HG02678 (cell line): ENCODE data around the gene TOM1.

Experiments used
- ATAC-seq: cut with Tn5 transposase; IDR thresholded peaks from one replicate; pipeline ENCODE4 v1.9.1; 2021; ENCODE audit warnings: mild to moderate bottlenecking, moderate library complexity; ENCODE audit not compliant: unreplicated experiment

The TOM1 gene

DNA sequence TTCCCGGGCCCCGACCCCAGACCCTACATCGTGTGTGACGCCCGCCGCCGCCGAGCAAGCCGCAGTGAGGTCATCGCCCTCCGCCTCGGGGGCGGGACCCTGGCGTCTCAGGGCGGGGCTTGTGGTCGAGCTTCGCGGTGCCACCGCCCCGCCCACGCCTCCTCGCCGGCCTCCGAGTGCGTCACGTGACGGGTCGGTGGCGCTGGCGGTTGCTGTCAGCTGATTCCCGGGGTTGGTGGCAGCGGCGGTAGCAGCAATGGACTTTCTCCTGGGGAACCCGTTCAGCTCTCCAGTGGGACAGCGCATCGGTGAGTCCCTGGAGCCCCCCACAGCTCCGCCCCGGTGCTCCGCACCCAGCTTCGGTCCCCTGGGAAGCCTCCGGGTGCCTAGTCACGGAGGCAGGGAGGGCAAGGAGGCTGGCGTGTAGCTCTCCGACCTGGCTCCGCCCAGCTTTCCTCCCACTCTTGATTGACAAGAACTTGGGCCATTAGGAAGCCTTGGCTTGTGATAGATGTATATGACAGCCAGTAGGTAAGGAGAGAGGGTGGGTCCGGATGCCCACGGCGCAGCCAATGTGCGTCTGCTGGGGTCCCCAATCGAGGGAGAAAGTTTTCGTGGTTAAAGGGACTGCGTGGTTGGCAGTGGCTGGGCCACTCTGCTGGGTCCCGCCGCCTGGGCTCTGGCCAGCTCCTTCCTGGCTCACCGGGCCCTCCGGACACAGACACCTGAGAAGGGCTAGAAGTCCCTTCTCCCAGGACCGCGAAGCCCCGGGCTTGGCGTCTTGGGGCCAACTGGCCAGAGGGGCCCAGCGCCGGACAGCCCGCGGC, at the start of gene TOM1:
TOM1 (plus strand) TSS at position 222 of the 827 bp plus-strand sequence; CDS start at position 257, 35 bp downstream.
- ATAC-seq = peak; percentile 96

DNA sequence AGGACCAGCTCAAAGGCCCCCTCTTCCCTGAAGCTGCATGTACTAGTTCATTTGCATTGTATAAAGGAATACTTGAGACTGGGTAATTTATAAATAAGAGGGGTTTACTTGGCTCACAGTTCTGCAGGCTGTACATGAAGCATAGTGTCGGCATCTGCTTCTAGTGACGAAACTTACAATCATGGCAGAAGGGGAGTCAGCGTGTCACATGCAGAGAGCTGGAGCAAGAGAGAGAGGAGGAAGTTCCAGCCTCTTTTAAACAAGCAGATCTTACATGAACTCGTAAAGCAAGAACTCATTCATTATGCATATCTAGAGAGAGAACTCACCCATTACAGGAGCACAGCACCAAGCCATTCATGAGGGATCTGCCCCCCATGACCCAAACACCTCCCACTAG, 49.5 kb upstream of the TOM1 start:
- no peak for ATAC-seq

DNA sequence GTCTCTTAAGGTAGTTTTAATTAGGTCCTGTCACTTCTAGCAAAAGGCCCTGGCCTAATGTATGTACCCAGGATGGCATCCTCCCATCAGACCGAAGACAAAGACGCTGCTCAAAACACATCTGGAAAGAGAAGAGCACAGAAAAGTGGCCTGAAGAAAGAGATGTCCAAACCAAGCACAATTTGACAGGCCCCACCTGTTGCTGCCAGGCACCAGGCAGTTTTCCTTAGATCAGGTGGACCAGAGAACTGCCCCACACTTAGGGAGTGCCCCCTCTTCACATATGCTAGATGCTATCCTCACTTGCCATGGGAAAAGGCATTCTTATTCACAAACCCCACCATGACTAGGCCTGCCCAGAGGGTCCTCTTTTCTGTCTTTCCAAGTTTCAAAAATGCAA, 45.7 kb upstream of the TOM1 start:
- no peak for ATAC-seq

DNA sequence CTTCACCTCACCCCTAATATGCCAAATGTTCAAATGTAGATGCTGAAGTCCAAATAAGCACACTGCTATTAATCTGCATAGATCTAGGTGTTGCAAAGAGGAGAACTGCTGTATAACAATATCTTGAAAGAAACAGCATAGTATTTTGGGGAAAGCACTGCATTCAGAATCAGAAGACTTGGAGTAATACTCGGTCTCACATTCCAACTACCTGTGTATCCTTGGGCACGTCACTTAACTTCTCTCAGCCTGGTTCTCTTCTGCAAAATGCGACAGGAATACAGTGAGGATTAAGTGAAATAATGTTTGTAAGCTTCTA, 42.7 kb upstream of the TOM1 start:
- ATAC-seq = peak; percentile 19

DNA sequence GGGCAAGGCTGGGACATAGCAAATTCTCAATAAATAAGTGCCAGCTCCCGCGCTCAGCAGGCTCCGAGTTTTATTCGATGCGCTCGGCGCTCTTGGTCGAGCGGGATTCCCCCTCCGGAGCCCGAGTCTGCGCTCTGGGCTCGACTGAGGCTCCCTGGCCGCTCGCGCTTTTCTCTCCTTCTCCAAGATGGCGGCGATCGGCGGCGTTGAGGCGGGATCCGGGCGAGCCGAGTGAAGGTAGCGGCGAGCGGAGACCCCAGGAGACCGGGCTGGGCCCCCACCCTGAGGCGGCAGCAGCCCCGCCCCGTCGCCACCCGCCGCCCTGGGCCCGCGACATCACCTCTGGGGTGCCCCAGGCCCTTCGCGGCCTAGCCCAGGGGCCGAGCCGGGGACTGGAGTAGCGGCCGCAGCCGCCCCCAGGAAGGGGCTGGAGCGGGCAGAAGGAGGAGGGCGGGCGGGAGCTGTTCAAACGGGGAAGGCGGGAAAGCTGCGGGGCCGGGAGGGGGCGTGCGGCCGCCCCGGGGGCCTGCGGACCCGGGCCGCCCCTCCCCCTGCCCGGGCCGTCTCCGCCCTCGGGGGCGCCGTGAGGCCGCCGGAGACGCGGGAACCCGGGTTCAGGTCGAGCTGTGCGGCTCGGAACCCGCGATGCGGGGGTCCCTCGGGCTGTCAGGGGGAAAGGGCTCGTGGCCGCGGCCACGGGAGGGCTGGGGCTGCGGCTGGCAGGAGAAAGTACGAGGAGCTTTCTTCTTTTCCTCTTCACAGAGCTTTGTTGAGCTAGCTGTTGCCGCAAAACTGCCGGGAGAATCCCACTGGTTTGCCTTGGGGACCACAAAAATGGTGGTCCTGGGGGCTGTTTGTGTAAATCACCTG, 42.1 kb upstream of the TOM1 start, which contains the start of gene HMGXB4:
HMGXB4 (plus strand) TSS at position 173 of the 870 bp plus-strand sequence. CDS start 4,898 bp downstream, outside the sequence.
- peak; percentile 88 for ATAC-seq

DNA sequence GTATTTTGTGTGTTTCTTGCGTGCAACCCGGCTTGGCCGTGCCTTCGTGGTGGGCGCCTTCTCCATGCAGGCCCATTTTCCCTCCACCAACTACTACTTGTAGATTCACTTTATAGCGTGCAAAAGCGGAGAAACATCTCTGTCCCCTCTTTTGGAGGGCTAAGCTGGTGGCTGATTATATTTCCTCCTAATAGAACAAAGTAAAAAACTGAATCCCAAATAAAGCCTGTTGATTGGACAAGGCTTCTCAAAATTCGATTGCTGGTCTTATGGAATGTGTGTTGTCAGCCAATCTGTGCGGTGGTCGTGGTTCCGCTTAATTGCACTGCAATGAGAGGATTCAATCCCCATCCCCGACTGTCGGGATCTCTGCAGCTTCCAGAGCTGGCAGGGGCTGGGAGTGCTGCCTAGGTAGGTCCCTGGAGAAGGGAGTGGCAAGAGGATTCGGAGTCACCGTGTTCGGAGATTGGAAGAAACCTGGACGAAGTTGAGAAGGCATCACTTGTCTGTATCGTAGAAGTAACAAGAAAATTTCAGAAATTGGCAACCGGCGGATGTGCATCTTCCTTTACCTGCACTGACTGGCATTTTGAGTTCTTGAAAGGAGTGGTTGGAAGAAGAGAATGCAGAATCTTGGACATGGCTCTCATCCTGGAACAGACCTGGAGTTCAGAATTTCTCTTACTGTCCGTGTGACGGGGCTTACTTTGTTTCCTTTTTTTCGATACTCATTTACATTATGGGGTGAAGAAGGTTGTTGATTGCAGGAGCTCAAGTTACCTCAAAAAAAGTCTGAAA, 41.3 kb upstream of the TOM1 start:
- ATAC-seq = no peak

DNA sequence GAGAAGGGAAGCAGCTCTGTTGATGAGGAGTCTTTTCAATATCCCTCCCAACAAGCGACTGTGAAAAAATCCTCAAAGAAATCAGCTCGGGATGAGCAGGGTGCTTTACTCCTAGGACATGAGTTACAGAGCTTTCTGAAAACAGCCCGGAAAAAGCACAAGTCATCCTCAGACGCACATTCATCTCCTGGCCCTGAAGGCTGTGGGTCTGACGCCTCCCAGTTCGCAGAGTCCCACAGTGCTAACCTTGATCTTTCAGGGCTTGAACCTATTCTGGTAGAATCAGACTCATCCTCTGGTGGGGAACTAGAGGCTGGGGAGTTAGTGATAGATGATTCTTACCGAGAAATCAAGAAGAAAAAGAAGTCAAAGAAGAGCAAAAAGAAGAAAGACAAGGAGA, 34.7 kb upstream of the TOM1 start:
- ATAC-seq = no peak

DNA sequence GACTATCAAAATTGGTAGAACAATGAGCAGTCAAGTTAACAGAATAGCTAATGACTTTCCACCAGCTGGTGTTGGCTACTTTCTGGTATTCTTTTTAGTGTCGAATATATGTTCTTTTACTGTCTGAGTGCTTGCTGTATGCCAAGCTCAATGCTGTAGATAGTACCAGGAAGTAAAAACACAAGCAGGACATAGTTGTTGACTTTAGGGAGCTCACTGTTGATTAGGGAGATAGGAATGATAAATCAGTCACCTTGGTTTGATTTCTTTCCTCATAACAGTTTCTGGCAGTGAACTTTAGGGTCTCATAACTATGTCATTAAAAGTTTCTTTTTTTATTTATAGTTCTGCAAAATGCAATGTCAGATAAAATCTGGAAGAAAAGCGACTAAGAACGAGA, 33.4 kb upstream of the TOM1 start:
- no peak for ATAC-seq

DNA sequence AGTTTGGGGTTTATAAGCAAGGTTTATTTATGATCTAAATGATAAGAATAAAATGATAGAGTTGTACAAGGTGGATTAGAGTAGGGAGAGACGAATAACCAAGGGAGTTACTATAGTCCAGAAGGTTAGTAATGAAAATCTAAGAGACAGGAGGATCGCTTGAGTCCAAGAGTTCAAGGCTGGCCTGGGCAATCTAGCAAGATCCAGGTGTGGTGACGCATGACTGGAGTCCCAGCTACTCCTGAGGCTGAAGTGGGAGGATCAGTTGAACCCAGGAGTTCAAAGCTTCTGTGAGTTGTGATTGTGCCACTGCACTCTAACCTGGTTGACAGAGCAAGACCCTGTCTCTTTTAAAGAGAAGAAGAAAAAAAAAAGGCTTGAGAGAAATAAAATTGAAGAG, 30.1 kb upstream of the TOM1 start:
- no peak for ATAC-seq

DNA sequence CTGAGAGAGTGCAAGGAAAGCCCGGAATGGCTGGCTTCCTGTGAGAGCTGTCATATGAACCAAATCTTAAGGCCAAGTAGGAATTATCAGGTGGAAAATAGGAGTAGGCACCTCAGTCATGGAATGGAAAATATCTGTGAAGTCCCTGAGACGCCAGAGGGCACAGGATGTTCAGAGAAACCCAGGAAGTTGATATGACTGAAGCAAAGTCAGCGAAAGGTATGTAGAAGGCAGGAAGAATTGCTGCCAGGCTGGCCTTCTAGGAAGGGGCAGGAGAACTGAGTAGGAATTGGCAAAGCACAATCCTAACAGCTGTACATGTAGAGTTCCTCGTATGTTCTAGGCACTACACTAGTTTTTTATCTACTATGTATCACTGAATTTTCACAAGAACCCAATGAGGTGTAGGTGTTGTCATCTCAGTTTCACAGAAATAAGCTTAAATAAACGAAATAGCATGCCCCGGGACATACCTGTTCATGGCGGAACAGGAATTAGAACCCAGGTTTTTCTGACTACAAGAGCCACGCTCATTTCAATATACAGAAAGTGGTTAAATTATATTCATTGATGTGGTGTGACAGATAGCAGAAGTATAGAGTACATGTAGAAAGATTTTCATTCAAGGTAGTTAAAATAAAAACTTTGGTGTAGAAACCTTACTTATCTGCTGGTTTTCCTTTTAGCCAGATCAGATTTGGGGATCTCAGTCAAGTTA, 25.4 kb upstream of the TOM1 start:
- no peak for ATAC-seq

DNA sequence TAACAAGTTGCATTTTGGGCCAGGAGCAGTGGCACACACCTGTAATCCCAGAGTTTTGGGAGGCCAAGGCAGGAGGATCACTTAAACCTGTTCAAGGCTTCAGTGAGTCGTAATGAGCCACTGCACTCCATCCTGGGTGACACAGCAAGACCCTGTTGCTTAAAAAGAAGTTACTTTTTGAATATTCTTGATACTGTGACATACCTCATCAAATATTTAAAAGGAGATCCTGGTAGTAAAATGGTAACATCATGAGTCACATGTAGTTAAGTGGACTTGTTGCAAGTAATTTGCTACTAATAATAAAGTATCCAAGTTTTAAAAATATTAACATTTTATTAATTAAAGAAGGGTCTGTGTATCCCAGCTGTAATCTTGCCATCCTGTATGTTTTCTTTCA, 24.1 kb upstream of the TOM1 start:
- no peak for ATAC-seq

DNA sequence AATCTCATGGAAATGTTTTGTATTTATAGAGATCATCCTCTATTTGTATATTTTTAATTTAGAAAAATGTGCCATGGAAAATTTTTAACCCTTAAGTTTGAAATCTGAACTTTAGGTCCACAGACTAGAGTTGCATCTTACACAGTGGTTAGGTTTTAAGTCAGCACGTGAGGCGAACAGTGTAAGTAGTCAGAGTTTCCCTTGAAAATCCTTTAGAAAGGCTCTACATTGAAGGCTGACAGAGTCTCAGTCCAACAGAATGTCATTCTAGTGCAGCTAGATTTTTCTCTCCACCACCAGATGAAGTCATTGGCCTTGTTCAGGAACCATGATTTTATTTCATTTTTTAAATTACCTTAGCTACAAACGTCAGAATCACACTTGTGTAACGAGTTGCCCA, 23.7 kb upstream of the TOM1 start:
- no peak for ATAC-seq

DNA sequence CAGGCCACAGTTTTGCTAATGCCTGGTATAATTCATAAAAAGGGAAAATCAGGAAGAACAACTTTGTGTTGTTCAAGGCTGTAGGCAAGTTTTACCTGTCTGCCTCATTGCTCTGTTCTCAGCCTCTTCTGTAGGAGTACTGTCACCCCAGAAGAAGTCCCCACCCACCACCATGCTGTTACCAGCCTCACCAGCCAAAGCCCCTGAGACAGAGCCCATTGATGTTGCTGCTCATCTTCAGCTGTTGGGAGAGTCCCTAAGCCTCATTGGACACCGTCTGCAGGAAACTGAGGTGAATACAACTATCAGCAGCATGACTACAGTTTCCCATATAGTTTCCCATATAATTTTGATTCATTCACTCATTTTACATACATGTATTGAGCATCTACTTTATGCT, 11.6 kb upstream of the TOM1 start:
- no peak for ATAC-seq

DNA sequence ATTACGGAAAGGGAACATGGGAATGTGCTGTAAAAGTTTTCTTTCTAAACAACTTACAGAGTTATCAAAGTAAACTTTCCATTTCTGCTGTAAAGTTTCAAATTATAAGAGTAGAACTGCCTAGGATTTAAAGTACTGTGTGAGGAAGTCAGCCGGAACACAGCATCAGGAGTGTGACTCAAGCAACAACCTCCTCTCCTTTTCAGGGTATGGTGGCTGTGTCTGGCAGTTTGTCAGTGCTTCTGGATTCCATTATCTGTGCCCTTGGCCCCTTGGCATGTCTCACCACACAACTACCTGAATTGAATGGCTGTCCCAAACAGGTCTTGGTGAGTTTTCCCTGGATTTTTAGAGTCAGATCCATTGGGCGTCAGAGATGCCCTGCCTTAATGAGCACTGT, 6.9 kb upstream of the TOM1 start:
- ATAC-seq = no peak

DNA sequence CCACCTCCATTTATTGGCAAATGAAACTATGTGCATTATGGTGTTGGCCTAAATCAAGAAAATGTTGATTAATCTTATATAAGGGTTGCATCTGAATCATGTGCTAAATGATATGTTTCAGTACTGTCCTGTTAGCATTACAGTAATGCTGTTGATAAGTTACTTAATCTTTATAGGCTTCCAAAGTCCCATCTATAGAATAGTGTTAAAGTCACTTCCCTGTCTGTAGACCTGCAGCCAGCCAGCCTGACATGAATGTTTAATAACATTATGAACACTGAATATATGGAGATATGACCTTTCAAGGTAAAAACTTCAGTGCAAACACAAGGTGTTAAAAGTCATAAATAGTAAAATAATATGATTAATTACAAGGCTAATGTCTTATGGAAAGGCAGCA, 3.6 kb upstream of the TOM1 start:
- ATAC-seq = no peak

DNA sequence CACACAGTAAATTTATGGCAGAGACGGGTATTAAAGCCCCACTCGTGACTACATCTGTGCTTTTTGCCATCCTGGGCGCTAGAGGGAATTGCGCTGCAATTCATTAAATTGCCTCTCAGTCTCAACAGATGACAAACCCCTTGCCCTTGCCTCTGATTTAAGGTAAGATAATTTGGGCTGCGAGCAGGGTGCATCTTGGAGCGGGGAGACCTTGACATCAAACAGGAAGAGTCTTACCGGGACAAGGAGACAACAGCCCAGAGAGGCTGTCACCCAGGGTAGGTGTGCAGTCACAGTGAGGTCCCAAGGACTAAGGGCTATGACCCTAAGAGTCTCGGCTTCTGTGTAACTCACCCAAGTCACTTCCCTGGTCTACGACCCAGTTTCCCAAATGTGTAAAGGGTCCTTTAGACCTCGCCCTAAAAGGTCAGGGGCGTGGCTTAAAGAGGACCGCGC, 449 bp upstream of the TOM1 start:
- no peak for ATAC-seq

DNA sequence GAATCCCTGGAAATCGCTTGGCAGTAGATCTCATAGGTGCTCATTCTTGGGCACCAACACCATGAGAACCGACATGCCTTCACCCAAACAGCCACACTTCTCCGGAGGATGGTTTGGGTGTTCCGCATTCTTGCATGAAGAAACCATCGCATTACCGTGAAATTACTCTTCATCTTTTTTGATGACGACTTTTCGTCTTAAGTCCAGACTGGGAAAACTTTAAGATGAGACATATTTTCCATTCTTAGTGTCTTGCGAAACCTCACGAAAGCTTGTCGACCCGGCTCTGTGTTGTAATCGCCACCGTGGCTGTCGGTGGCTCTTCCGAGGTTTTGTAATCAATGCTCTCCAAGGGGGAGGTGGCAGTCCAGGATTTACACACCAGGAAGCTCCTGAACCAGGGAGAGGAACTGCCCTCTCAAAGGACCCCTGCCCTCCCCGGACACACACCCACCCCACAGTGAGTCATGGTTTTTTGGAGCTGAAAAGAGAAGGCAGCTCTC, 1.7 kb downstream of the TOM1 start:
- ATAC-seq = no peak

DNA sequence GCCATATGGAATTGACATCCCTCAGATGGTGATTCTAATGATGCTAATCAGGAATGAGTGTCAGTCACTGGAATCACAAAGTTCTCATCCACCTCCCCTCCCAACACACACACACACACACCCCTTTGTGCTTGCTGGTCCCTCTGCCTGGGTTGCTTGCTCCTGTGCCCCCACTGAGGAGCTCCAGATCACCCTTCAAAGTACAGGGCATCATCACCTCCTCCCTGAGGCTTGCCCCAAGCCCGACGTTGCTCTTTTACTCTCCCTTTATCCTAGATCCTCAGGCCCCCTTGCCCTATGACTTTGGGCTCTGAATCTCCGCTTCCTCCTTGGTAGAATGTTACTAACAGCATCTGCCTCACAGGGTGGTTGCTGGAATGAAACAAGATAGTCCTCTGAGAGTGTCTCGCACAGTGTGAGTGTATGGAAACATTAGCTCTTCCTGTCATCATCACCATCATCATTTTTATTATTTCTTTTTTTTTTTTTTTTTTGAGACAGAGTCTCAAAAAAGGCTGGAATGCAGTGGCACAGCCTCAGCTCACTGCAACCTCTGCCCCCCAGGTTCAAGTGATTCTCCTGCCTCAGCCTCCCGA, 3.4 kb downstream of the TOM1 start:
- ATAC-seq = no peak

DNA sequence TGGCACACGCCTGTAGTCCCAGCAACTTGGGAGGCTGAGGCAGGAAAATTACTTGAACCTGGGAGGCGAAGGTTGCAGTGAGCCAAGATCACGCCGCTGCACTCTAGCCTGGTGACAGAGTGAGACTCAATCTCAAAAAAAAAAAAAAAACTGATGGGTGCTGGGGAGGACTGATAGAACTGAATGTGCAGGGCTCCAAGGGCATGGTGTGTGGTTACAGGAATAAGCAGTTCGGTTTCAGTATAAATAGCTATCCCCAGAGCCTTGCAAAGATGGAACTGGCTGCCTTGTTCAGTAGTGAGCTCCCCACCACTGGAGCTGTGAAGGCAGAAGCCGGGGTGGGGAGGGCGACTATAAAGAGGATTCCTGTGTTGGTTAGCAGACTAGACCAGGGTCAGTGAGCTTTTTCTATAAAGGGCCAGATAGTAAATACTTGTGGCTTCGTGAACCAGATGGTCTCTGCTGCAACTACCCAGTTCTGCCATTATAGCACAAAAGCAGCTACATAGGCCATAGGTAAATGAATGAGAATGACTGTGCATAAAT, 5.9 kb downstream of the TOM1 start:
- ATAC-seq = no peak
